CD14-positive monocyte (primary cell): ENCODE results near the gene CSNK2A3. TPM values are rescaled to one million over a fixed set of nuclear protein-coding genes. Genes with fewer than 3 reads are reported as not detected.
"Not testable (repeated sequence)": the region's sequence is repeated elsewhere in the genome, so short reads cannot be mapped to it uniquely, and the experiment has no call there.

Experiments used
- DNase-seq, 3 donors: peaks; one replicate each; pipeline ENCODE4 v3.0.0-alpha.2; 2011 to 2022
- H2AFZ ChIP-seq: 2 replicates; pipeline ENCODE4 v1.6.0; 2012; ENCODE audit warnings: mild to moderate bottlenecking, low read depth, low read length, inconsistent platforms; ENCODE audit not compliant: insufficient read depth, poor library complexity, severe bottlenecking
- H3K27ac ChIP-seq, 2 donors: 1 replicate in 1 of 2; 2 replicates in 1 of 2; pipeline ENCODE4 v1.5.1; 2012 to 2013; ENCODE audit warnings: low read length in 2 of 2, control low read depth in 1 of 2, inconsistent platforms in 1 of 2, low read depth in 1 of 2, mild to moderate bottlenecking in 1 of 2
- H3K27me3 ChIP-seq, 2 donors: one replicate each; pipeline versions ENCODE4 v1.6.0 to v1.6.1; 2011 to 2013; ENCODE audit warnings: low read length in 2 of 2; ENCODE audit not compliant: control insufficient read depth in 2 of 2, insufficient read depth in 2 of 2
- H3K36me3 ChIP-seq, 2 donors: replicated peaks in 1 of 2; 1 replicate in 1 of 2; 2 replicates in 1 of 2; pipeline versions ENCODE4 v1.5.1 to v1.6.1; 2012 to 2013; ENCODE audit warnings: low read length in 2 of 2, control low read depth in 1 of 2, inconsistent platforms in 1 of 2, mild to moderate bottlenecking in 1 of 2; ENCODE audit not compliant: insufficient read depth in 2 of 2, control insufficient read depth in 1 of 2
- H3K4me1 ChIP-seq, 2 donors: 1 replicate in 1 of 2; 2 replicates in 1 of 2; pipeline versions ENCODE4 v1.5.1 to v1.6.1; 2012 to 2013; ENCODE audit warnings: low read length in 2 of 2, control low read depth in 1 of 2, inconsistent platforms in 1 of 2, mild to moderate bottlenecking in 1 of 2, moderate library complexity in 1 of 2; ENCODE audit not compliant: insufficient read depth in 2 of 2, control insufficient read depth in 1 of 2
- H3K4me2 ChIP-seq: replicated peaks from 2 replicates; pipeline ENCODE3; 2012; ENCODE audit warnings: low read length, moderate library complexity, mild to moderate bottlenecking; ENCODE audit not compliant: poor library complexity, severe bottlenecking; ENCODE audit errors: extremely low read depth
- H3K4me3 ChIP-seq, 3 experiments: fragments of 200-600 bp in 1 of 3; sonication (generic) in 1 of 3; replicated peaks in 1 of 3; 1 replicate in 2 of 3; 2 replicates in 1 of 3; pipeline ENCODE4 v1.5.1; 2011 to 2013; ENCODE audit warnings: low read length in 3 of 3, mild to moderate bottlenecking in 3 of 3, control low read depth in 2 of 3, low read depth in 2 of 3, inconsistent platforms in 1 of 3, moderate library complexity in 1 of 3
- H3K79me2 ChIP-seq: 2 replicates; pipeline ENCODE4 v1.6.0; 2012; ENCODE audit warnings: mild to moderate bottlenecking, control low read depth, inconsistent platforms, low read length, moderate library complexity; ENCODE audit not compliant: insufficient read depth
- H3K9ac ChIP-seq: 2 replicates; pipeline ENCODE4 v1.6.0; 2017; ENCODE audit warnings: low read length, mild to moderate bottlenecking; ENCODE audit not compliant: insufficient read depth, poor library complexity, severe bottlenecking
- H3K9me3 ChIP-seq, 2 donors: replicated peaks in 1 of 2; 1 replicate in 1 of 2; 2 replicates in 1 of 2; pipeline versions ENCODE4 v1.5.1 to v1.6.1; 2012 to 2013; ENCODE audit warnings: low read length in 2 of 2, control low read depth in 1 of 2; ENCODE audit not compliant: control insufficient read depth in 1 of 2, insufficient read depth in 1 of 2
- H4K20me1 ChIP-seq: 2 replicates; pipeline ENCODE4 v1.6.0; 2012; ENCODE audit warnings: mild to moderate bottlenecking, low read length, control low read depth, moderate library complexity; ENCODE audit not compliant: insufficient read depth
- H3K27ac Mint-ChIP-seq, 7 donors: one replicate each; pipeline ENCODE4 v1.8.0; 2020; ENCODE audit warnings: mild to moderate bottlenecking in 7 of 7, mixed read lengths in 7 of 7, moderate library complexity in 6 of 7, inconsistent platforms in 2 of 7
- H3K27me3 Mint-ChIP-seq, 3 donors: one replicate each; pipeline ENCODE4 v1.8.0; 2021 to 2022; ENCODE audit warnings: low read depth in 3 of 3, mild to moderate bottlenecking in 3 of 3, mixed read lengths in 3 of 3, moderate library complexity in 3 of 3, inconsistent platforms in 1 of 3
- H3K36me3 Mint-ChIP-seq, 2 donors: one replicate each; pipeline ENCODE4 v1.8.0; 2020; ENCODE audit warnings: mixed read lengths in 2 of 2, inconsistent platforms in 1 of 2, mild to moderate bottlenecking in 1 of 2
- H3K4me1 Mint-ChIP-seq: one replicate; pipeline ENCODE4 v1.8.0; 2020; ENCODE audit warnings: mild to moderate bottlenecking, mixed read lengths
- H3K4me3 Mint-ChIP-seq, 2 donors: one replicate each; pipeline ENCODE4 v1.8.0; 2020; ENCODE audit warnings: mild to moderate bottlenecking in 2 of 2, mixed read lengths in 2 of 2, moderate library complexity in 1 of 2
- H3K9me3 Mint-ChIP-seq, 7 donors: one replicate each; pipeline ENCODE4 v1.8.0; 2020 to 2022; ENCODE audit warnings: mixed read lengths in 7 of 7, mild to moderate bottlenecking in 6 of 7, moderate library complexity in 6 of 7, inconsistent platforms in 2 of 7
- CTCF ChIP-seq: fragments of 200-600 bp; IDR thresholded peaks from one replicate; pipeline ENCODE4 v1.8.0; 2022; ENCODE audit warnings: antibody characterized with exemption, mild to moderate bottlenecking
- WGBS: methylation state at CpG from one replicate; pipeline ENCODE4 v1.1.5; 2013; ENCODE audit warnings: missing lambda C conversion rate; ENCODE audit not compliant: insufficient coverage; 5-methylcytosine and 5-hydroxymethylcytosine counted together
- intact Hi-C, 2 donors: fragments of 100-400 bp; cut with micrococcal nuclease; formaldehyde crosslinking; loops; one replicate each; pipeline versions ENCODE4 v1.15.0 to v1.15.1; 2023
- polyA minus RNA-seq: library from RNA; depleted of rRNA, polyadenylated mRNA; stranded (reverse); fragments of >200 nt; gene quantifications from 2 replicates; pipeline ENCODE4 v1.2.3, GENCODE V29; 2012
- polyA plus RNA-seq, 3 donors: library from polyadenylated mRNA; depleted of rRNA in 1 of 3; unstranded in 2 of 3; stranded (reverse) in 1 of 3; fragments of 300-500 nt in 2 of 3; fragments of >200 nt in 1 of 3; fragmentation: Illumina TruSeq in 2 of 3; gene quantifications; 1 replicate in 2 of 3; 2 replicates in 1 of 3; pipeline ENCODE4 v1.2.3, GENCODE V29; 2012 to 2021
- total RNA-seq, 12 experiments: library from RNA in 1 of 12; stranded (reverse) in 1 of 12; fragments of 120-200 nt in 1 of 12; gene quantifications; one replicate each; pipeline ENCODE4 v1.2.4 and lab custom pipeline; 2013 to 2026; ENCODE audit warnings: mixed read lengths in 6 of 12, inconsistent platforms in 1 of 12

The CSNK2A3 gene
- 2.0 TPM for total RNA-seq (2013)
- under 1 TPM; 0.28 to 0.86 (median 0.75) TPM for polyA plus RNA-seq
- 0.24 and 0.42 TPM in 2 replicates for polyA minus RNA-seq
- 0.17 to 1.9 (median 0.98) reads per million in 11 experiments for total RNA-seq (lab: John Stamatoyannopoulos, UW)

- intact Hi-C loops, H3K4me1 ChIP-seq, H2AFZ ChIP-seq, H3K4me3 ChIP-seq, H3K9ac ChIP-seq, H3K4me2 ChIP-seq, H3K4me3 Mint-ChIP-seq, H3K36me3 Mint-ChIP-seq, H3K27me3 ChIP-seq, H3K4me1 Mint-ChIP-seq, H3K79me2 ChIP-seq, H3K36me3 ChIP-seq, H4K20me1 ChIP-seq, H3K27ac Mint-ChIP-seq, H3K9me3 ChIP-seq, H3K27ac ChIP-seq, H3K9me3 Mint-ChIP-seq, DNase-seq: not testable (repeated sequence)
- peaks cover 11 to 17% (median 13%) of the 10 kb centered on the region in 3 donors for H3K27me3 Mint-ChIP-seq
- WGBS = 88% methylated on average over 3 of the region's 11 CpGs
These were observed at the start of gene CSNK2A3 for GRCh38 chr11:11352878-11353277. TSS of gene CSNK2A3 (minus strand) at chr11:11353250. CDS start at chr11:11353119, 131 bp downstream.

- Histone ChIP-seq H3K4me2 (no peak overlapping the region), H3K79me2 (no peaks in the 10 kb centered on the region), H2AFZ (no peak overlapping the region), H3K9ac (no peak overlapping the region), H3K4me3 (no peak overlapping the region), H3K9me3 (no peaks in the 10 kb centered on the region), H3K36me3 (no peaks in the 10 kb centered on the region), H3K27ac (no peak overlapping the region), H4K20me1 (no peaks in the 10 kb centered on the region), H3K27me3 (peaks cover 7 to 39% of the 10 kb centered on the region in 2 donors), H3K4me1 (no peaks in the 10 kb centered on the region)
- Mint-ChIP-seq H3K4me1 (no peaks in the 10 kb centered on the region), H3K27me3 (peaks cover 13 to 52% (median 43%) of the 10 kb centered on the region in 3 donors), H3K9me3 (no peaks in the 10 kb centered on the region), H3K4me3 (no peak overlapping the region), H3K27ac (no peak overlapping the region), H3K36me3 (no peaks in the 10 kb centered on the region)
- intact Hi-C loops = no loop called here
- DNase-seq = no peak
- no peak for TF ChIP-seq CTCF
- WGBS = no CpG with 5 or more reads among the region's 3 CpGs
These were observed 49.0 kb upstream of the CSNK2A3 start for GRCh38 chr11:11401960-11402535.
